B cell (primary cell): ENCODE data around the gene TRMT2A. TPM values are rescaled to one million over a fixed set of nuclear protein-coding genes. Genes with fewer than 3 reads are reported as not detected.

Experiments used
- ATAC-seq: fragments of 200-7000 bp; cut with Tn5 transposase; one replicate; pipeline ENCODE4 v1.10.0; 2021; ENCODE audit warnings: low read depth, mild to moderate bottlenecking, moderate number of reproducible peaks, moderate library complexity
- CTCF ChIA-PET: fragments of 350-600 bp; sonication (Branson Sonifier 250); formaldehyde crosslinking; loops from one replicate; lab custom pipeline; 2021; ENCODE audit warnings: antibody characterized with exemption, inconsistent platforms; lab: Charles Lee
- POLR2A ChIA-PET: fragments of 350-600 bp; sonication (Branson Sonifier 250); formaldehyde crosslinking; loops from one replicate; lab custom pipeline; 2021; ENCODE audit warnings: antibody characterized with exemption; lab: Charles Lee
- DNase-seq: peaks from one replicate; pipeline ENCODE4 v3.0.0; 2013
- H2AFZ ChIP-seq: 2 replicates; pipeline ENCODE4 v1.6.1; 2012; ENCODE audit warnings: mild to moderate bottlenecking, low read depth, low read length; ENCODE audit not compliant: insufficient read depth, poor library complexity, severe bottlenecking
- H3K27ac ChIP-seq, 2 donors: 1 replicate in 1 of 2; 2 replicates in 1 of 2; pipeline ENCODE4 v1.5.1; 2012 to 2013; ENCODE audit warnings: low read length in 2 of 2, mild to moderate bottlenecking in 2 of 2, moderate library complexity in 1 of 2
- H3K27me3 ChIP-seq, 4 experiments: fragments of 200-600 bp in 1 of 4; sonication (generic) in 1 of 4; replicated peaks in 1 of 4; 1 replicate in 2 of 4; 2 replicates in 2 of 4; pipeline versions ENCODE4 v1.6.1 to v1.7.0; 2013 to 2016; ENCODE audit warnings: low read length in 3 of 4, mild to moderate bottlenecking in 2 of 4, mixed read lengths in 1 of 4, moderate library complexity in 1 of 4; ENCODE audit not compliant: insufficient read depth in 4 of 4, control insufficient read depth in 3 of 4; ENCODE audit errors: control extremely low read depth in 1 of 4
- H3K36me3 ChIP-seq, 2 experiments: replicated peaks in 1 of 2; 1 replicate in 1 of 2; 2 replicates in 1 of 2; pipeline versions ENCODE4 v1.6.1 to v1.7.1; 2013; ENCODE audit warnings: low read length in 1 of 2; ENCODE audit not compliant: insufficient read depth in 2 of 2, control insufficient read depth in 1 of 2; ENCODE audit errors: control extremely low read depth in 1 of 2, extremely low read depth in 1 of 2
- H3K4me1 ChIP-seq, 2 donors: fragments of 200-600 bp in 1 of 2; sonication (generic) in 1 of 2; 1 replicate in 1 of 2; 2 replicates in 1 of 2; pipeline versions ENCODE4 v1.5.1 to v1.6.1; 2013 to 2017; ENCODE audit warnings: low read length in 2 of 2; ENCODE audit not compliant: control insufficient read depth in 2 of 2, insufficient read depth in 2 of 2
- H3K4me2 ChIP-seq: replicated peaks from 2 replicates; pipeline ENCODE3; 2012; ENCODE audit warnings: mild to moderate bottlenecking, low read depth, low read length; ENCODE audit not compliant: poor library complexity, severe bottlenecking
- H3K4me3 ChIP-seq, 5 experiments: fragments of 200-600 bp in 1 of 5; sonication (generic) in 1 of 5; 1 replicate in 3 of 5; 2 replicates in 2 of 5; pipeline versions ENCODE4 v1.5.1 to v1.7.0; 2011 to 2016; ENCODE audit warnings: low read length in 4 of 5, mild to moderate bottlenecking in 4 of 5, low read depth in 2 of 5, control low read depth in 1 of 5, moderate library complexity in 1 of 5; ENCODE audit not compliant: insufficient read depth in 1 of 5; ENCODE audit errors: control extremely low read depth in 1 of 5, extremely low read depth in 1 of 5
- H3K79me2 ChIP-seq: fragments of 200-600 bp; sonication (generic); one replicate; pipeline ENCODE4 v1.6.0; 2016; ENCODE audit warnings: low read length; ENCODE audit not compliant: control insufficient read depth, insufficient read depth
- H3K9ac ChIP-seq: fragments of 200-600 bp; sonication (generic); 2 replicates; pipeline ENCODE4 v1.6.1; 2017; ENCODE audit warnings: mild to moderate bottlenecking, low read length, moderate library complexity
- H3K9me3 ChIP-seq, 3 donors: one replicate each; pipeline versions ENCODE4 v1.6.1 to v1.7.1; 2013; ENCODE audit warnings: low read length in 2 of 3; ENCODE audit not compliant: control insufficient read depth in 2 of 3, insufficient read depth in 1 of 3; ENCODE audit errors: control extremely low read depth in 1 of 3
- H4K20me1 ChIP-seq: 2 replicates; pipeline ENCODE4 v1.6.0; 2012; ENCODE audit warnings: mild to moderate bottlenecking, low read length; ENCODE audit not compliant: insufficient read depth, control insufficient read depth, poor library complexity, severe bottlenecking
- H3K27ac Mint-ChIP-seq: one replicate; pipeline ENCODE4 v1.8.0; 2021; ENCODE audit warnings: mixed read lengths
- H3K27me3 Mint-ChIP-seq: one replicate; pipeline ENCODE4 v1.8.0; 2021; ENCODE audit warnings: mixed read lengths
- H3K4me1 Mint-ChIP-seq: one replicate; pipeline ENCODE4 v1.8.0; 2021; ENCODE audit warnings: mixed read lengths
- H3K4me3 Mint-ChIP-seq: one replicate; pipeline ENCODE4 v1.8.0; 2021; ENCODE audit warnings: mixed read lengths
- H3K9me3 Mint-ChIP-seq: one replicate; pipeline ENCODE4 v1.8.0; 2022; ENCODE audit warnings: mixed read lengths; ENCODE audit not compliant: insufficient read depth
- CTCF ChIP-seq: fragments of 200-600 bp; IDR thresholded peaks from one replicate; pipeline ENCODE4 v1.8.0; 2022; ENCODE audit warnings: antibody characterized with exemption, mild to moderate bottlenecking
- EZH2 ChIP-seq: IDR thresholded peaks from 2 replicates; pipeline ENCODE4 v1.6.1; 2012; ENCODE audit warnings: borderline replicate concordance, low read depth, mild to moderate bottlenecking, moderate library complexity, low read length; ENCODE audit not compliant: insufficient read depth, poor library complexity, severe bottlenecking
- WGBS: methylation state at CpG from one replicate; pipeline ENCODE4 v1.1.5; 2013; ENCODE audit warnings: missing lambda C conversion rate; ENCODE audit not compliant: insufficient coverage; 5-methylcytosine and 5-hydroxymethylcytosine counted together
- intact Hi-C: fragments of 100-400 bp; cut with micrococcal nuclease; formaldehyde crosslinking; loops from one replicate; pipeline ENCODE4 v1.10.0; 2022
- polyA plus RNA-seq: library from polyadenylated mRNA; depleted of rRNA; stranded (reverse); fragments of >200 nt; gene quantifications from 2 replicates; pipeline ENCODE4 v1.2.3, GENCODE V29; 2012
- total RNA-seq, 2 donors: library from RNA; stranded (reverse); fragments of 120-200 nt in 1 of 2; gene quantifications; 1 replicate in 1 of 2; 2 replicates in 1 of 2; pipeline versions ENCODE4 v1.2.3 to v1.2.4, GENCODE V29; 2013 to 2022

The TRMT2A gene
- total and polyA plus RNA-seq, 2 donors (not counting 1 experiment from before 2014, with no cell fraction given): 95.7 to 144 TPM

DNA sequence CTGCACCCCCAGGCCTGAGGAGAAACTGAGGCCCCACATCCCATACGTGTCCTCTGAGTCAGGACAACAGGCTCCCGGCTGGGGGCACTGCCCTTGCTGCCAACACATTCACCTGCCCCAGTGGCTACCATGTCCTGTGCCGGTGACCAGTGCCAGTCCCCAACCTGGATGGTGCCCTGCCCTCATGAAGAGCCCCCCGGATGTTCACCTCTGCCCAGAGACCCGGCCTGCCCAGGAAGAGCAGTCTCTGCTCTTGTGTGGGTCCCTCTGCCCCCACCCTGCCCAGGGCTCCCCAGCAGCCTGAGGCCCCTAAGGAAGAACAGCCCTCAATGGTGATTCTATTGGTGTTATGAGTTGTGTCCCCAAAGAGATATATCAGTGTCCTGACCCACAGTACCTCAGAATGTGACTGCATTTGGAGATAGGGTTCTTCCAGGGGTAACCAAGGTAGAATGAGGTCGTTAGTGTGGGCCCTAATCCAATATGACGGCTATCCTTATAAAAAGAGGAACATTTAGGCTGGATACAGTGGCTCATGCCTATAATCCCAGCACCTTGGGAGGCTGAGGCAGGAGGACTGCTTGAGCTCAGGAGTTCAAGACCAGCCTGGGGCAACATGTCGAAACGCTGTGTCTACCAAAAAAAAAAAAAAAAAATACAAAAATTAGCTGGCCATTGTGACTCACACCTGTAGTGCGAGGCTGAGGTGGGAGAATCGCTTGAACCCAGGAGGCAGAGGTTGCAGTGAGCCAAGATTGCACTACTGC is 50.2 kb downstream of the TRMT2A start:
- peaks cover 0 to 15% of the 10 kb centered on the region in 2 experiments for H3K36me3 ChIP-seq
- DNase-seq: no peak
- no peaks in the 10 kb centered on the region for H3K79me2 ChIP-seq
- 98% methylated on average over 9 of the region's 11 CpGs for WGBS
- Mint-ChIP-seq H3K4me3 (no peak overlapping the region), H3K4me1 (no peaks in the 10 kb centered on the region), H3K27ac (no peak overlapping the region), H3K27me3 (no peaks in the 10 kb centered on the region), H3K9me3 (no peaks in the 10 kb centered on the region)
- ATAC-seq: no peak
- H3K27ac ChIP-seq: no peak overlapping the region
- CTCF ChIA-PET: no interaction called here
- H3K4me2 ChIP-seq: no peak overlapping the region
- no peaks in the 10 kb centered on the region for H4K20me1 ChIP-seq
- intact Hi-C loops: no loop called here
- TF ChIP-seq CTCF (no peak), EZH2 (no peak)
- H3K4me3 ChIP-seq: no peak overlapping the region
- H3K27me3 ChIP-seq: no peaks in the 10 kb centered on the region
- POLR2A ChIA-PET: no interaction called here
- no peaks in the 10 kb centered on the region for H3K4me1 ChIP-seq
- peaks cover 0 to 3% (median 0%) of the 10 kb centered on the region in 3 donors for H3K9me3 ChIP-seq
- H2AFZ ChIP-seq: no peak overlapping the region
- no peak overlapping the region for H3K9ac ChIP-seq

DNA sequence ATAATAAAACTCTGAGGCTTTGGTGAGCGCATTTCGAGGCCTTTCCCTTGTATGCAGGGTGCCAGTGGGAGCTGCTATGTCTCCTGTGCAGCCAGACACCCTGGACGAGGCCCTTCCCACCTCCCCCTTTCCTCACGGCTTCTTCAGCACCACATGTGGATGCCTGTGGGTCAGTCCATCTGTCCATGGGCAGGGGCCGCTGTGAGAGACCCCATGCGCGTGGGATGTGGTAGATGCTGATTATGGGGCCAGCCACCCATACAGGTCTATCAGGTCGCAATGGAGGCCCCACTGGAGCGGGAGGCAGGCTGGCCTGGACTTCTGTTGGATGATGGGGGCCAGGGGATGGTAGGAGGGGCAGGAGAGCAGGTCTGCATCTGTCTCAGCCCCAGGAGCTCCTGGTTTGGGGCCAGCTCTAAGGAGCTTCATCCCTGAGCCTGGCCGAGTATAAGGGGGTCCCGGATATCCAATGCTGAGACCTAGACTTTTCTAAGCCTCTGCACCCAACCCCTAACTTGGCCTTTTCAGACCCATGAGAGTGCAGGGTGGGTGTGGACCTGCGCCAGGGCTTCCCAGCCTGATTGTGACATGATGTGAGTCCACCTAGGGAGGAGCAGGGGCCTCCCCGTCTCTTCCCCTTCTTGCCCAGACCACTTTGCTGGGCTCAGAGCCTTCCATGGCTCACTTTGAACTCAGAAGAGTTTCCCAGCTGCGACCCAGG is 51.0 kb downstream of the TRMT2A start:
- intact Hi-C loops: no loop called here
- Mint-ChIP-seq H3K27ac (no peak overlapping the region), H3K4me1 (no peaks in the 10 kb centered on the region), H3K9me3 (no peaks in the 10 kb centered on the region), H3K27me3 (no peaks in the 10 kb centered on the region), H3K4me3 (no peak overlapping the region)
- Histone ChIP-seq H3K27me3 (no peaks in the 10 kb centered on the region), H2AFZ (no peak overlapping the region), H3K9ac (no peak overlapping the region), H3K36me3 (peaks cover 0 to 22% of the 10 kb centered on the region in 2 experiments), H3K4me3 (no peak overlapping the region), H4K20me1 (peaks cover 1% of the 10 kb centered on the region), H3K27ac (no peak overlapping the region), H3K4me1 (no peaks in the 10 kb centered on the region), H3K4me2 (no peak overlapping the region), H3K79me2 (no peaks in the 10 kb centered on the region), H3K9me3 (peaks cover 0 to 3% (median 0%) of the 10 kb centered on the region in 3 donors)
- ATAC-seq (no peak), DNase-seq (no peak)
- POLR2A ChIA-PET: no interaction called here
- WGBS: 98% methylated on average over 9 of the region's 14 CpGs
- CTCF ChIA-PET: no interaction called here
- no peak for TF ChIP-seq EZH2
- no peak for TF ChIP-seq CTCF
